ENCODE measurements around the gene SEPTIN5.
A peak's percentile ranks its signal among the peaks of the same experiment; 100 is the strongest.
"Not testable (repeated sequence)": the region's sequence is repeated elsewhere in the genome, so short reads cannot be mapped to it uniquely, and the experiment has no call there.

The SEPTIN5 gene

GRCh38 chr22:19714312-19715187, at the start of gene SEPTIN5:
Gene SEPTIN5, plus strand, starts transcription at chr22:19714503. Its CDS starts 86 bp downstream, at chr22:19714589.
- no peak for DNase-seq

GRCh38 chr22:19664951-19665783, 49.1 kb upstream of the SEPTIN5 start:
- no peak for DNase-seq

- DNase-seq: no peak
Observed at GRCh38 chr22:19665784-19666672, 48.3 kb upstream of the SEPTIN5 start.

- DNase-seq: no peak
Observed at GRCh38 chr22:19666673-19667593, 47.4 kb upstream of the SEPTIN5 start.

GRCh38 chr22:19667872-19668740, 46.2 kb upstream of the SEPTIN5 start:
- DNase-seq: no peak

- no peak for DNase-seq
Observed at GRCh38 chr22:19668748-19669147, 45.6 kb upstream of the SEPTIN5 start.

GRCh38 chr22:19669570-19669969, 44.7 kb upstream of the SEPTIN5 start:
- no peak for DNase-seq

GRCh38 chr22:19671316-19671715, 43.0 kb upstream of the SEPTIN5 start:
- DNase-seq: no peak

GRCh38 chr22:19672054-19672776, 42.1 kb upstream of the SEPTIN5 start:
- DNase-seq: no peak

- no peak for DNase-seq
Observed at GRCh38 chr22:19673660-19674059, 40.6 kb upstream of the SEPTIN5 start.

- DNase-seq: no peak
Observed at GRCh38 chr22:19674129-19674928, 40.0 kb upstream of the SEPTIN5 start.

- DNase-seq: no peak
Observed at GRCh38 chr22:19674929-19675253, 39.4 kb upstream of the SEPTIN5 start.

- no peak for DNase-seq
Observed at GRCh38 chr22:19675428-19675827, 38.9 kb upstream of the SEPTIN5 start.

- not testable (repeated sequence) for DNase-seq
Observed at GRCh38 chr22:19676437-19676836, 37.9 kb upstream of the SEPTIN5 start.

- DNase-seq: no peak
Observed at GRCh38 chr22:19678949-19679521, 35.3 kb upstream of the SEPTIN5 start.

- peak; percentile 64 for DNase-seq
Observed at GRCh38 chr22:19679522-19680101, 34.7 kb upstream of the SEPTIN5 start.

GRCh38 chr22:19680287-19680881, 33.9 kb upstream of the SEPTIN5 start:
- no peak for DNase-seq

Measured in stimulated activated CD4-positive, alpha-beta T cell treated with anti-CD3 and anti-CD28 coated beads, Interleukin-15, amount 100 ng/mL, for 24 hours (primary cell).